GM12801 (cell line): Measurements from ENCODE around the gene C3orf70.

Source experiments
- CTCF ChIP-seq: IDR thresholded peaks from one replicate; pipeline ENCODE4 v1.5.1; 2011; ENCODE audit warnings: control low read depth; ENCODE audit not compliant: insufficient read length; ENCODE audit errors: extremely low read depth

C3orf70 gene

GRCh38 chr3:185046603-185047002 lies 106.3 kb downstream of the C3orf70 start:
- TF ChIP-seq CTCF = no peak

- no peak for TF ChIP-seq CTCF
Observed at GRCh38 chr3:185046164-185046515, 106.7 kb downstream of the C3orf70 start.

GRCh38 chr3:185042312-185043050 lies 110.4 kb downstream of the C3orf70 start:
- no peak for TF ChIP-seq CTCF

GRCh38 chr3:185041540-185041939 lies 111.3 kb downstream of the C3orf70 start:
- no peak for TF ChIP-seq CTCF

- TF ChIP-seq CTCF = no peak
Observed at GRCh38 chr3:185040425-185040824, 112.4 kb downstream of the C3orf70 start.

GRCh38 chr3:185037801-185038200 lies 115.1 kb downstream of the C3orf70 start:
- TF ChIP-seq CTCF = no peak

GRCh38 chr3:185030951-185031350 lies 121.9 kb downstream of the C3orf70 start:
- no peak for TF ChIP-seq CTCF

GRCh38 chr3:185030399-185030798 lies 122.5 kb downstream of the C3orf70 start:
- TF ChIP-seq CTCF = no peak
